Fibroblast of lung (primary cell): ENCODE results near the gene EDRF1. TPM values are rescaled to one million over a fixed set of nuclear protein-coding genes. Genes with fewer than 3 reads are reported as not detected.

Experiments used
- DNase-seq, 2 donors: peaks; one replicate each; pipeline versions ENCODE4 v3.0.0 to v3.0.0-alpha.2; 2010; ENCODE audit warnings: low read depth in 2 of 2
- H2AFZ ChIP-seq: 2 replicates; pipeline ENCODE4 v1.5.1; 2012; ENCODE audit warnings: low read length, control low read depth, inconsistent platforms
- H3K27ac ChIP-seq: 2 replicates; pipeline ENCODE4 v1.5.1; 2011; ENCODE audit warnings: low read length, control low read depth; ENCODE audit not compliant: insufficient read depth
- H3K27me3 ChIP-seq: 2 replicates; pipeline ENCODE4 v1.5.1; 2011; ENCODE audit warnings: mild to moderate bottlenecking, low read length; ENCODE audit not compliant: control insufficient read depth, insufficient read depth
- H3K36me3 ChIP-seq: 2 replicates; pipeline ENCODE4 v1.5.1; 2011; ENCODE audit warnings: low read length; ENCODE audit not compliant: control insufficient read depth, insufficient read depth
- H3K4me1 ChIP-seq: 2 replicates; pipeline ENCODE4 v1.5.1; 2011; ENCODE audit warnings: low read length; ENCODE audit not compliant: control insufficient read depth, insufficient read depth; ENCODE audit errors: extremely low read depth
- H3K4me2 ChIP-seq: 2 replicates; pipeline ENCODE4 v1.5.1; 2011; ENCODE audit warnings: low read length, control low read depth; ENCODE audit not compliant: insufficient read depth; ENCODE audit errors: extremely low read depth
- H3K4me3 ChIP-seq, 4 experiments: fragments of 200-600 bp in 1 of 4; sonication (generic) in 1 of 4; replicated peaks in 1 of 4; 2 replicates each; pipeline ENCODE4 v1.5.1; 2011 to 2016; ENCODE audit warnings: low read length in 4 of 4, low read depth in 3 of 4, mild to moderate bottlenecking in 3 of 4, control low read depth in 2 of 4, inconsistent platforms in 1 of 4, mixed read lengths in 1 of 4; ENCODE audit not compliant: insufficient read depth in 1 of 4; ENCODE audit errors: control extremely low read depth in 1 of 4
- H3K79me2 ChIP-seq: 2 replicates; pipeline ENCODE4 v1.5.1; 2012; ENCODE audit warnings: mild to moderate bottlenecking, low read length, inconsistent platforms; ENCODE audit not compliant: control insufficient read depth, insufficient read depth
- H3K9ac ChIP-seq: 2 replicates; pipeline ENCODE4 v1.5.1; 2011; ENCODE audit warnings: mild to moderate bottlenecking, low read length, control low read depth; ENCODE audit not compliant: insufficient read depth
- H3K9me3 ChIP-seq: 2 replicates; pipeline ENCODE4 v1.5.1; 2012; ENCODE audit warnings: low read depth, low read length; ENCODE audit not compliant: control insufficient read depth, insufficient read depth
- H4K20me1 ChIP-seq: 2 replicates; pipeline ENCODE4 v1.5.1; 2011; ENCODE audit warnings: low read length; ENCODE audit not compliant: control insufficient read depth, insufficient read depth; ENCODE audit errors: extremely low read depth
- EZH2 ChIP-seq: IDR thresholded peaks from 2 replicates; pipeline ENCODE4 v1.5.1; 2012; ENCODE audit warnings: low read length, control low read depth, mild to moderate bottlenecking; ENCODE audit errors: missing control alignments
- polyA plus RNA-seq, 2 donors: library from polyadenylated mRNA; depleted of rRNA in 1 of 2; stranded (reverse) in 1 of 2; unstranded in 1 of 2; fragments of >200 nt; gene quantifications; 2 replicates each; pipeline ENCODE4 v1.2.1, GENCODE V29; 2011 to 2012; ENCODE audit warnings: missing spikeins in 1 of 2
- total RNA-seq: library from RNA; depleted of rRNA; stranded (reverse); fragments of >200 nt; gene quantifications from 2 replicates; pipeline ENCODE4 v1.2.1, GENCODE V29; 2014
- TF ChIP-seq, protein P1 (sequence below), 2 donors: IDR thresholded peaks in 1 of 2; conservative IDR thresholded peaks in 1 of 2; 1 replicate in 1 of 2; 2 replicates in 1 of 2; pipeline ENCODE4 v1.5.1; 2011 to 2012; ENCODE audit warnings: low read length in 2 of 2, control low read depth in 1 of 2, inconsistent platforms in 1 of 2, low read depth in 1 of 2, mild to moderate bottlenecking in 1 of 2

EDRF1 gene
- total and polyA plus RNA-seq, 2 donors (not counting 1 experiment from before 2014, with no cell fraction given) = 19.9 to 25.3 TPM

DNA sequence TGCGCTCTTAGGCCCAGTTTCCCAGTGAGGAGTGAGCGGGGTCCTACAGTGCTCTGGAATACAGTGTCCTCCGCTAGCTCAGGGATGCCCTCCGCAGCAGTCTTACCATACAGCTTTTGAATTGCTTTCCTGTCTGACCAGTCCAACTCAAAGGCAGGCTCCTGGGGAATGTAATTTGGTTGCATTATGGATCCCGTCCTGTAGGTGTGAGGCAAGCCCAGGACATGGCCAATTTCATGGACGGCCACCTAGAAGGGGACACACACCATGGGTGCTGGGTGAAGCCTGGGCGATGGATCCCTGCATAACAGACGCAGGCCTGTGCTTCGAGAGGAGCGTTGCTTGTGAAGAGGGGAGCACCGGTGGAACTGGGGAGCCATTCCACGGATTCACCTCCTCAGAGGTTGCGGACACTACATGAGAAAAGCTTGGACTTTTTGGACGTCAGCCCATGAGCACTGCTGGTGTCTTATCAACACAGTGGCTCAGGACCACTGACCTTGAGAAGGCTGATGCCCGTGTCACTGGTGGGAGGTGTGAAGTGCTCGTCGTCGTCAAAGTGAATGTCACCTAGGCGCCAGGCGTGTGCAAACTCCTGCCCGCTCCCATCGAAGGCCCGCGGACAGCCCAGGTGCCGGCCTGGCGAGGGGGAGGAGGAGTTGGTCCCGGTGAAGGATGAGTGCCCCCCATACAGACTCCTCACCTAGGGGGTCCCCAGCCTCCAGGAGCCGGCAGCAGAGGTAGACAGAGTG lies 52.8 kb downstream of the EDRF1 start:
- no peak for DNase-seq
- Histone ChIP-seq H3K27ac (no peak overlapping the region), H2AFZ (no peak overlapping the region), H3K36me3 (no peaks in the 10 kb centered on the region), H3K9ac (no peak overlapping the region), H3K79me2 (no peaks in the 10 kb centered on the region), H3K27me3 (no peaks in the 10 kb centered on the region), H3K4me1 (no peaks in the 10 kb centered on the region), H3K4me3 (no peak overlapping the region), H4K20me1 (no peaks in the 10 kb centered on the region), H3K9me3 (no peaks in the 10 kb centered on the region), H3K4me2 (no peak overlapping the region)
- TF ChIP-seq, protein P1, sequence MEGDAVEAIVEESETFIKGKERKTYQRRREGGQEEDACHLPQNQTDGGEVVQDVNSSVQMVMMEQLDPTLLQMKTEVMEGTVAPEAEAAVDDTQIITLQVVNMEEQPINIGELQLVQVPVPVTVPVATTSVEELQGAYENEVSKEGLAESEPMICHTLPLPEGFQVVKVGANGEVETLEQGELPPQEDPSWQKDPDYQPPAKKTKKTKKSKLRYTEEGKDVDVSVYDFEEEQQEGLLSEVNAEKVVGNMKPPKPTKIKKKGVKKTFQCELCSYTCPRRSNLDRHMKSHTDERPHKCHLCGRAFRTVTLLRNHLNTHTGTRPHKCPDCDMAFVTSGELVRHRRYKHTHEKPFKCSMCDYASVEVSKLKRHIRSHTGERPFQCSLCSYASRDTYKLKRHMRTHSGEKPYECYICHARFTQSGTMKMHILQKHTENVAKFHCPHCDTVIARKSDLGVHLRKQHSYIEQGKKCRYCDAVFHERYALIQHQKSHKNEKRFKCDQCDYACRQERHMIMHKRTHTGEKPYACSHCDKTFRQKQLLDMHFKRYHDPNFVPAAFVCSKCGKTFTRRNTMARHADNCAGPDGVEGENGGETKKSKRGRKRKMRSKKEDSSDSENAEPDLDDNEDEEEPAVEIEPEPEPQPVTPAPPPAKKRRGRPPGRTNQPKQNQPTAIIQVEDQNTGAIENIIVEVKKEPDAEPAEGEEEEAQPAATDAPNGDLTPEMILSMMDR (conservative IDR thresholded peaks at IDR 0.05 in 1 of 2, IDR thresholded peaks at IDR 0.05 in 1 of 2; ENCODE audit: low read depth in 1 of 2, low read length in 2 of 2) = no peak
- no peak for TF ChIP-seq EZH2

DNA sequence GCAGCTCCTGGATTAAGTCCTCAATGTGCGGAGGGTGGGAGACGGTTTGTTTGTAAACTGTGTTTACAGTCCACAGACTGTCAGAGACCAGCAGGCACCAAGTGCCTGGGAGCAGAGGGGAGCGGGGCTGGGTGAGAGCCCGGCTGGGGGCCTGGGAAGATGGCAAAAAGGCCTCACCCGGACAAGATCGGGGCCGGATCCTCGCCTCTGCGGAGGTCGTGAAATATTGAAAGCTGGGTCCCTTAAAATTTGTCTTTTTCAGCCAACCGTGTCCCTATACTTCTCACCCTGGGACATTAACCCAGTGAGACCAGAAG lies 53.3 kb downstream of the EDRF1 start:
- Histone ChIP-seq H3K9ac (no peak overlapping the region), H3K9me3 (no peaks in the 10 kb centered on the region), H3K36me3 (no peaks in the 10 kb centered on the region), H3K27ac (no peak overlapping the region), H3K79me2 (no peaks in the 10 kb centered on the region), H2AFZ (no peak overlapping the region), H3K4me2 (no peak overlapping the region), H3K4me3 (no peak overlapping the region), H4K20me1 (no peaks in the 10 kb centered on the region), H3K27me3 (no peaks in the 10 kb centered on the region), H3K4me1 (no peaks in the 10 kb centered on the region)
- DNase-seq = no peak
- TF ChIP-seq, protein P1 (conservative IDR thresholded peaks at IDR 0.05 in 1 of 2, IDR thresholded peaks at IDR 0.05 in 1 of 2; ENCODE audit: low read depth in 1 of 2, low read length in 2 of 2) = no peak
- no peak for TF ChIP-seq EZH2

DNA sequence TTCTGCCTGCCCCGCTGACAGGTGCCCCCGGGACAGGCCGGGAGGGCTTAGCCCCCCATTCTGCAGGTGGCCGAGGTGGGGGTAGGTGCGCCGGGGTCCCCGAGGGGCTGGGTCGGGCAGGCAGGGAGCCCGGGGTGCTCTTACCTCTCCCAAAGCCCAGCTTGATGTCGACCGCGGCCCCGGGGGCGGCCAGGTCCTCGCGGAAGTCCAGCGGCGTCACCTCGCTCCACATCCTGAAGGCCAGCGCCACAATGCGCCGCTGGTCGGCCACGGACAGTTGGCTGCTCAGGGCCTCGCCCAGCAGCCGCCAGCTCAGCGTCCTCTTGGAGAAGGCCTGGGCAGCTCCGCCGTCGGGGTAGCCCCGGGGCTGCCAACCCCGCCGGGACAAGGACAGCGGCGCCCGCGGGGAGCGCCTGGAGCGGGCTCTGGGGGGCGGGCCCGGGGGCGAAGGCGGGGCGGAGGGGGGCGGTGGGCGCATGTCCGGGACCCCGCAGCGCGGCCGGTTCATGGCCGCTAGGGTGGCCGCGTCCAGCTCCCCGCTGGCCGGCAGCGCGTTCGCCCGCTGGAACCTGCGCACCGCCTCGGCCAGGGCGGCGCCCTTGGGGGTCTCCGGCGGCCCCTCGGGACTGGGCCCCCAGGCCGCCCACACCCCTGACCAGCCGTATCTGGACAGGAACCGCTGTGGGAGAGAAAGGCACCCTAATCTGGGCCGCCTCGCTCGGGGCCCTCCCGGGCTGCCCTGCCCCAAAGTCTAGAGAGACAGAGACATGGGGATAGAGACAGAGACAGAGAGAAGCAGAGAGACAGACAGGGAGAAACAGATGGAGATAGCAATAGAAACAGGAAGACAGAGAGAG lies 54.4 kb downstream of the EDRF1 start:
- Histone ChIP-seq H3K36me3 (no peaks in the 10 kb centered on the region), H3K4me1 (no peaks in the 10 kb centered on the region), H3K79me2 (no peaks in the 10 kb centered on the region), H3K9me3 (no peaks in the 10 kb centered on the region), H3K4me2 (no peak overlapping the region), H4K20me1 (no peaks in the 10 kb centered on the region), H2AFZ (no peak overlapping the region), H3K9ac (no peak overlapping the region), H3K27ac (no peak overlapping the region), H3K27me3 (no peaks in the 10 kb centered on the region), H3K4me3 (peak overlapping the region in 1 of 4 experiments; percentile 10)
- TF ChIP-seq, protein P1 (conservative IDR thresholded peaks at IDR 0.05 in 1 of 2, IDR thresholded peaks at IDR 0.05 in 1 of 2; ENCODE audit: low read depth in 1 of 2, low read length in 2 of 2) = no peak
- TF ChIP-seq EZH2 = no peak
- DNase-seq = no peak
